Measurements from ENCODE around the gene NBAS.
"Not testable (repeated sequence)": the region's sequence is repeated elsewhere in the genome, so short reads cannot be mapped to it uniquely, and the experiment has no call there.

The NBAS gene

GRCh38 chr2:15471606-15472005 is 89.5 kb downstream of the NBAS start:
- no peak for DNase-seq (ENCODE audit: low read depth in 2 of 2)

DNA sequence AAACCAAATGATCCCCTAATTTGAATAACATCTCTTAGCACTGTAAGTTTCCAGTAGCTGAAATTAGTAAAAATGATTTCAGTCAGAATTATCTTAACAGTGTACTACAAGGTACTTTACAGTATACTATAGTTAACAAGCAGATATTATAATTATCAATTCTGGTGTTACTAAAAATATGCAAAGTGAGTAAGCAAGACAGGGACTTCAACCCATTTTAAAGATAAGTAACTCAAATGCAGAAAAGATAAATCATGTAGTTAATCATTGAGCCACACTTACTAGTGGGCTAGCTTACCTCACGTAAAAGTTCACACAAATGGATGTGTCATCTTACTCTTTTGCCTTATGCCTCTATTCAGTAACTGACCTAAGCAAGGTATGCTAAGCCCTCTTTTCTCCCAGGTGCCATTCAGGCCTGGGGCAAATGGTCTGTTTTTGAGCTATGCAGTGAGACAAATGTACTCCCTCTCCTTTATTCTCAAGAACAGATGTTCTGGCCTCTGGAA is 101.0 kb downstream of the NBAS start:
- DNase-seq (ENCODE audit: low read depth in 2 of 2), result no peak

DNA sequence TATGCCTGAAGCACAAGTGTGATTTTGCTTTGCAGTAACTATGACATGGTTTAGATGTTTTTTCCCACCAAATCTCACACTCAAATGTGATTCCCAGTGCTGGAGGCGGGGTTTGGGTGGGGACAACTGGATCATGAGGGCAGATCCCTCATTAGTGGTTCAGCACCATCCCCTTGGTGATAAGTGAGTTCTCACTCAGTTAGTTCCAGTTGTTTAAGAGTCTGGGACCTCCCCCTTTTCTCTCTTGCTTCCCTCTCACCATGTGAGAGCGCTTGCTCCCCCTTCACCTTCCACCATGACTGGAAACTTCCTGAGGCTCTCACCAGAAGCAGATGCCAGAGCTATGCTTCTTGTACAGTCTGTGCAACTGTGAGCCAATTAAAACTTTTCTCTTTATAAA is 102.9 kb downstream of the NBAS start:
- no peak for DNase-seq (ENCODE audit: low read depth in 2 of 2)

- no peak for DNase-seq (ENCODE audit: low read depth in 2 of 2)
Measured at GRCh38 chr2:15457868-15458267, 103.3 kb downstream of the NBAS start.

- DNase-seq (ENCODE audit: low read depth in 2 of 2), result no peak
Measured at GRCh38 chr2:15456352-15456751, 104.8 kb downstream of the NBAS start.

DNA sequence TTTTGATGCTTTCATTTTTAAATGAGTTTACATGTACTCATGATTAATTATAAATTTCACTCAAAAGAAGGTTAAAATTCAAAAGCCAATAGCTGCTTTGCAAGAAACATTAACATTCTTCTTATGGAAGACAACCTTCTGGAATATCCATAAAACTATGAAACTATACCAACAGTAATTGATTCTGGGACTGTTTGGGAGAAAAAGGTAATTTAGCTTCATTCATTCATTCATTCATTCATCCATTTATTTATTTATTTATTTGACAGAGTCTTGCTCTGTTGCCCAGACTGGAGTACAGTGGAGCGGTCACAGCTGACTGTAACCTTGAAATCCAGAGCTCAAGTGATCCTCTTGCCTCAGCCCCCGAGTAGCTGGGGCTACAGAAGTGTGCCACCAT is 110.3 kb downstream of the NBAS start:
- no peak for DNase-seq (ENCODE audit: low read depth in 2 of 2)

DNA sequence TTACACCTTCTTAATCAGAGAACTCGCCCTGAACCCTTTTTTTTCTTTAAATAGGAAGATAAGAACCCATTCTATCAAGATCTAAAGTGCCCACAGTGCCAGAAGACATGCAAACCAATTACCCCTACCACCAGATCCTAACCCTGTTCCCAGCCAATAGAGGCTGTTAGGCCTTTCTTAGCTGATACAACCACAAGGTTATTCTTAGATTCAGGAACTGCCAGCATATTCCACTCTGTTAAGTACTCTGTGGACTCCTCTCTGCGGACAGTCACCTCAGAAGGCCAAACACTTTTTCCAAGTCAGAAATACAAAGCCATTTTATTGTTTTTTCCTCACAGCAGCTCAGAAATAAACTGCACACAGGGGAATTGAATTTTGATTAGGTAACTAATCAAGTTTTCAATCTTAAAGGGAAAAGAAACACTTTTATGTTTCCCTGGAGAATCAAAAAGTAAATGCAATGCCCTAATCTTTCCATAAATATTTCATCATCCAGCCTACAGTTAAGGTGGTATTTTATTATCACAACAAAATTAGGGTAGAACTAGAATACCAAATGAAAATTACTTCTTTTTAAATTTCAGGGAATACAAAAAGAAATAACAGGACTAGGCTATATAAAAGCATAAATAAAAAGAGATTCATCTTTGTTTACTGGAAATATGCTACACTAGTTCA is 111.4 kb downstream of the NBAS start:
- no peak for DNase-seq (ENCODE audit: low read depth in 2 of 2)

GRCh38 chr2:15448250-15448839 is 112.8 kb downstream of the NBAS start:
- DNase-seq (ENCODE audit: low read depth in 2 of 2), result no peak

DNA sequence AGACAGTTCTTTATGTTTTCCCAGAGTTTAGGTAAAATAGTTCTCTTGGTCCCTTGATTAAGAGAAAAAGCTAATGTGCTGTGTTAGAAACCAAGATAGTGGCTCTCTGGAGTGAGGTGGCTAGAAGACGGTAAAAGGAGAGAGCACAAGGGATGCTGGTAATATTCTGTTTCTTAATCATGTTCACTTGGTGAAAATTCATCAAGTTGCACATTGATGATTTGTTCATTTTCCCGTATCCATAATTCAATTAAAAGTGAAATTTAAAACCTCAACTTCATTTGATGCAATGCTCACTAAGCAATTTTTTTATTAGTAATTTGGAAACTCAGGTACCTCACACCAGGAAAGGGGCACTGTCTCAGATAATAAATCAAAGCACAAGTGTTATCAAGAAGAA is 113.8 kb downstream of the NBAS start:
- no peak for DNase-seq (ENCODE audit: low read depth in 2 of 2)

GRCh38 chr2:15446961-15447360 is 114.2 kb downstream of the NBAS start:
- no peak for DNase-seq (ENCODE audit: low read depth in 2 of 2)

DNA sequence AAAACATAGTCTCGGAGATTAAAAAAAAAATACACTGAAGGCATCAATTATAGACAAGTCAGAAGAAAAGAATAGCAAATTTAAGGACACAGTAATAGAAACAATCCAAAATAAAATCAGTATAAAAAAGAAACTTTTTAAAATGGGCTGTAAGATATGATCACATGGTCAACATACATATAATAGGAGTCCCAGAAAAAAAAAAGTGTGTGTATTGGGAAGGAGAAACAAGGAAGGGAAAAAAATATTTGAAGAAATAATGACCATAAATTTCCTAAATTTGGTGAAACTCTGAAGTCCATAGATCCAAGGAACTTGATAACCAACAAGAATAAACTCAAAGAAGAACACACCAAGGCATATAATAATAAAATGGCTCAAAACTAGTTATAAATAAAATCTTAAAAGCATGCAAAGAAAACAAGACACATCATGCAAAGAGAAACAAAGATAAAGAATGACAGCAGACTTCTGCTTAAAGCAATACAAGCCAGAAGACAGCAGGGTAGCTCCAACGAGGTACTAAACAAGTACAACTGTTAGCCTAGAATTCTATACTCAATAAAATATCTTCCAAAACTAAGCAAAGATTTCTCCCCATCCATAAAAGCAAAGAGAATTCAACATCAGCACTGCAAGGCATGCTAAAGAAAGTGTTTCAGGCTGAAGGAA is 115.1 kb downstream of the NBAS start:
- DNase-seq (ENCODE audit: low read depth in 2 of 2), result no peak

DNA sequence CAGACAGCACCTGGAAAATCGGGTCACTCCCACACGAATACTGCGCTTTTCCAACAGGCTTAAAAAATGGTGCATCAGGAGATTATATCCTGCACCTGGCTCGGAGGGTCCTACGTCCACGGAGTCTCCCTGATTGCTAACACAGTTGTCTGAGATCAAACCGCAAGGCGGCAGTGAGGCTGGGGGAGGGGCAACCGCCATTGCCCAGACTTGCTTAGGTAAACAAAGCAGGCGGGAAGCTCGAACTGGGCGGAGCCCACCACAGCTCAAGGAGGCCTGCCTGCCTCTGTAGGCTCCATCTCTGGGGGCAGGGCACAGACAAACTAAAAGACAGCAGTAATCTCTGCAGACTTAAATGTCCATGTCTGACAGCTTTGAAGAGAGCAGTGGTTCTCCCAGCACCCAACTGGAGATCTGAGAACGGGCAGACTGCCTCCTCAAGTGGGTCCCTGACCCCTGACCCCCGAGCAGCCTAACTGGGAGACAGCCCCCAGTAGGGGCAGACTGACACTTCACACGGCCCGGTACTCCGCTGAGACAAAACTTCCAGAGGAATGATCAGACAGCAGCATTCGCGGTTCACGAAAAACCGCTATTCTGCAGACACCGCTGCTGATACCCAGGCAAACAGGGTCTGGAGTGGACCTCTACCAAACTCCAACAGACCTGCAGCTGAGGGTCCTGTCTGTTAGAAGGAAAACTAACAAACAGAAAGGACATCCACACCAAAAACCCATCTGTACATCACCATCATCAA is 121.2 kb downstream of the NBAS start:
- DNase-seq (ENCODE audit: low read depth in 2 of 2), result not testable (repeated sequence)

GRCh38 chr2:15439366-15439765 is 121.8 kb downstream of the NBAS start:
- DNase-seq (ENCODE audit: low read depth in 2 of 2), result not testable (repeated sequence)

- no peak for DNase-seq (ENCODE audit: low read depth in 2 of 2)
Measured at GRCh38 chr2:15436195-15436594, 124.9 kb downstream of the NBAS start.

DNA sequence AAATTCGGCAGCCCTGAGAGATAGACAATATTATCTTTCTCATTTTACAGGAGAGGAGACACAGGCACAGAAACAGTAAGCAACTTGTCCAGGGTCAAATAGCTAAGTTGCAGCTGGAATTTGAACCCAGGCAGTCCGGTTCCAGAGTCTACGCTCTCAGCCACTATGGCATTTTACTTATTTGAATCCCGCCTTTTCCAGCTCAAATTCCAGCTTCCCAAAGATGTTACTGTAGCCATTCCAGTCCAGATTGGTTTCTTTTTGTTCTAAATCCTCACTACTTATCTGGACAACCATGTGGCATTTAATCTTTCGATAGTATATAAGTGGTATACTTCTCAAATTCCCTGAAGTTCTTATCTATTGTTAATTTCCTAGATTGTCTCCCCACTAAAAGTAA is 125.7 kb downstream of the NBAS start:
- DNase-seq (ENCODE audit: low read depth in 2 of 2), result no peak

- DNase-seq (ENCODE audit: low read depth in 2 of 2), result no peak
Measured at GRCh38 chr2:15432642-15433256, 128.4 kb downstream of the NBAS start.

- DNase-seq (ENCODE audit: low read depth in 2 of 2), result no peak
Measured at GRCh38 chr2:15429032-15429431, 132.1 kb downstream of the NBAS start.

GRCh38 chr2:15427987-15428386 is 133.1 kb downstream of the NBAS start:
- DNase-seq (ENCODE audit: low read depth in 2 of 2), result no peak

- no peak for DNase-seq (ENCODE audit: low read depth in 2 of 2)
Measured at GRCh38 chr2:15426606-15427005, 134.5 kb downstream of the NBAS start.

- no peak for DNase-seq (ENCODE audit: low read depth in 2 of 2)
Measured at GRCh38 chr2:15425712-15426111, 135.4 kb downstream of the NBAS start.

DNA sequence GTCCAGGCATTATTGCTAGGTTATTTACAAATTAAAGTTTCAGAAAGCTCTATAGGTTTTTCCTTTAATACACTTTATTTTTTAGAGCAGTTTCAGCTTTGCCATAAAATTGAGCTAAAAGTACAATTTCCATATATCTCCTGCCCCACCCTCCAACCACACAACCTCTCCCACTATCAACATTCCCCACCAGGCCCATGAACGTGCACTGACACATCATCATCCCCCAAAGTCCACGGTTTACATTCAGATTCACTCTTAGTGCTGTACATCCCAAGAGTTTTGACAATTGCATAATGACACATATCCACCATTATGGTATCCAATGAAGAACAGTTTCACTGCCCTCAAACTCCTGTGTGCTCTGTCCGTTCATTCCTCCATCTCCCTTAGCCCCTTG is 139.4 kb downstream of the NBAS start:
- no peak for DNase-seq (ENCODE audit: low read depth in 2 of 2)

DNA sequence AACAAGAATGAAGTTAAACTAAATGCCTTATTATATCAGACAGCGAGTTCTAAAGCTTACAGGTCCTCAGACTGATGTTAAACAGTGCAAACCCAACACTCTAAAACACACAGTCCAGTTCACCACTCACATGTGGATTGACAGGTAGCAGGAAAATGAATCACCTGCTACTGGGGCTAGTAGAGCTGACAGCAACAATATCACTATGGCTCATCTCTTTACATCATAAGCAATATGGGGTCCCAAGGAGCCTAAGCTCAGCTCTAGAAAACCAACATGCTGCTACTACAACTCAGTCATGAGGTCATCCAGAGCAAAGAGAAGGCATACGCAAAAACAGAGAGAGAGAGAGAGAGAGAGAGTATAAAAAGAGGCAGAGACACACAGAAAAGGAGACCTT is 145.4 kb downstream of the NBAS start:
- DNase-seq (ENCODE audit: low read depth in 2 of 2), result no peak
